ENCODE data around the gene DENND4A. TPM values are rescaled to one million over a fixed set of nuclear protein-coding genes. Genes with fewer than 3 reads are reported as not detected.

DENND4A gene
- total RNA-seq (2014; rRNA removed; shearing (Covaris generic); ENCODE audit: low replicate concordance): 4.5 and 5.9 TPM in 2 replicates

- peak; percentile 99 for DNase-seq (ENCODE audit: low read depth)
- in situ Hi-C loops (cut with HindIII; ENCODE audit: low pct_unique_long_range_greater_than_20kb, low sequenced_read_pairs): no loop called here
These were observed at the start of gene DENND4A for GRCh38 chr15:65792138-65792987. Gene DENND4A, minus strand, starts transcription at chr15:65792293. Its CDS starts 35,843 bp downstream, at chr15:65756450.

DNA sequence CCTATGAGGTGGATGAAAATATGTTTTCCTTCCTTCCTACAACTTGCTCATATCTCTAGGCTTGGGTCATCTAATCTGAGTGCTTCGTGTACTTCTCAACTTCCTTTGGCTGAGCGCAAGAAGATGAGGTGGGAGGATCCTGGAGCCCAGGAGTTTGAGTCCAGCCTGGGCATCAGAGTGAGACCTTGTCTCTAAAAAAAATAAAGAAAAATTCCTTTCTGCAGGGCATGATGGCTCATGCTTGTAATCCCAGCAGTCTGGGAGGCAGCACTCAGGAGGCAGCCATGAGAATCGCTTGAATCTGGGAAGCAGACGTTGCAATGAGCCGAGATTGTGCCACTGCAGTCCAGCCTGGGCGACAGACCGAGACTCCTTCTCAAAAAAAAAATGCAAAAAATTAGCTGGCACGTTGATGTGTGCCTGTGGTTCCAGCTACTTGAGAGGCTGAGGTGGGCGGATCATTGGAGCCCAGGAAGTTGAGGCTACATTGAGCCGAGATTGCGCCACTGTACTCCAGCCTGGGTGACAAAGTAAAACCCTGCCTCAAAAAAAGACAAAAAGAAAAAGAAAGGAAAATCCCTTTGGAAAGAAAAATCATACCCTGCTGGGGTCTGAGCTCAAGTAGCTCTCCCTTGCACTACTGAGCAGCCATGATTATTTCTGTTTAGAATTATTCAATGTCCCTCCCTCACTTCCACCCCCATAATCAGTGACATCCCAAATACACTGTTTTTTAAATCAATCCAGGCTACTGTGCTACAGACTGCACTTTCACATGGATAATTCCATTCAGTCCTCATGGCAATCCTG is 49.2 kb upstream of the DENND4A start:
- peak; percentile 75 for DNase-seq (ENCODE audit: low read depth)

GRCh38 chr15:65839985-65840384 is 47.9 kb upstream of the DENND4A start:
- no peak for DNase-seq (ENCODE audit: low read depth)
- in situ Hi-C loops (cut with HindIII; ENCODE audit: low pct_unique_long_range_greater_than_20kb, low sequenced_read_pairs): loop anchor here (25.0 kb wide), 1 partner anchor 203 kb away; no protein-coding TSS in a partner anchor

More for the DNA sequence above, 49.2 kb upstream of the DENND4A start:
- in situ Hi-C loops (cut with HindIII; ENCODE audit: low pct_unique_long_range_greater_than_20kb, low sequenced_read_pairs): loop anchor here (25.0 kb wide), 1 partner anchor 204 kb away; no protein-coding TSS in a partner anchor

DNA sequence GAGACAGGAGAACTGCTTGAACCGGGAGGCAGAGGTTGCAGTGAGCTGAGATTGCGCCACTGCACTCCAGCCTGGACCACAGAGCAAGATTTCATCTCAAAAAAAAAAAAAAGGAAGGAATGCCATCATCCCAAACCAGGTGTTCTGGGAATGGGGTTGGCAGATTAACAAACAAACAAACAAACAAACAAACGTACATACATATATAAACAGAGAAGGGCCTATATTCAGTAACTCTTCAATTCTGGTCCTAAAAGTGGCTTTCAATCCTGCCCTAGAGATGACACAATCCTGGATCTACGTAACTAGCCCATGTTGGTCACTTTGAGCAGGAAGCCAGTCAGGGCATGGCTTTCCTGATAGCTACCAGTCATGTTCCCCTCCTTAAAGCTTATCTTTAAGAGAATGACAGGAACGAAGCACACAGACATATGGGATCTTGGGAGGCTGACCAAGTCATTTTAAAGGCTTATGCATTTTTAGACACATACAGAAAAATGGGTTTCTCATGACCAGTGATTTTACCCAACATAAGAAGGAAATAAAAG is 47.3 kb upstream of the DENND4A start:
- DNase-seq (ENCODE audit: low read depth): no peak
- in situ Hi-C loops (cut with HindIII; ENCODE audit: low pct_unique_long_range_greater_than_20kb, low sequenced_read_pairs): loop anchor here (25.0 kb wide), 1 partner anchor 202 kb away; no protein-coding TSS in a partner anchor

DNA sequence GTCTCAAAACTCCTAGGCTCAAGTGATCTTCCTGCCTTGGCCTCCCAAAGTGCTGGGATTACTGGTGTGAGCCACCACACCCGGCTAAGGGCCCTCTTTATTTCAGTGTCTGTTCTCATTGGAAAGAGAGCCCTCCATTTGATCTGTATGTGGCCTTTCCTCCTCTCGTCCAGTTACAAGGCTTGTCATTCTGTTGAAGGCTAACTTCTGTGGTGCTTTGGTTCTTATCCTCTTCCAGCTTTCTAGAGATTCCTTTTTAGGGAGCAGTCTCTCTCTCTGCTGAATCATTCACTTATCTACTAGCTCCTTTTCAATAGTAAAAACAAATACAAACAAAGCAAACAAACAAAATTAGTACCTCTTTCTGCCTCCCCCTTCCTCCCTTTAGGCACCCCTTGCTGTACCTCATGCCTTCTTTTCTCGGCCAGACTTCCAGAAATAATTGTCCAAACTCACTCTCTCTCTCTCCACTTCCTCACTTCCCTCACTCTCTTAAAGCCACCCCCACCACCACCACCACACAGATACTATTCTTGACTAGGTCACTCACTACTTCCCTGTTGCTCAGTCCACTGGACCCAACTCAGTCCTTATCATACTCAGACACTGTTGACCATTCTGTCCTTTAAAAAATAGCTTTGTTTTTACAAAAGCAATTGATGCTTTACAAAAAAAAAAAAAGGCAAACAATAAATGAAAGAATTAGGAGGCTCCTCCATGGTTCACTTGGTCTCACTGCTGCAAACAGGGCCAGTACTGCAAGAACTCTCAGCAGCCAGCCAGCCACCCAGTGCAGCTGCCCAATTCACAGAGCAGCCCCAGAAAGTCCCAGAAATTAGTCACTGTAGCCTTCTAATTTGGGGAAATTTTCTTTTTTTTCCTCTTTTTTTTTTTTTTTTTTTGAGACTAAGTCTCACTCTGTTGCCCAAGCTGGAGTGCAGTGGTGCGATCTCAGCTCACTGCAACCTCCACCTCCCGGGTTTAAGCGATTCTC is 45.5 kb upstream of the DENND4A start:
- in situ Hi-C loops (cut with HindIII; ENCODE audit: low pct_unique_long_range_greater_than_20kb, low sequenced_read_pairs): loop anchor here (25.0 kb wide), 1 partner anchor 200 kb away; no protein-coding TSS in a partner anchor
- DNase-seq (ENCODE audit: low read depth): no peak

DNA sequence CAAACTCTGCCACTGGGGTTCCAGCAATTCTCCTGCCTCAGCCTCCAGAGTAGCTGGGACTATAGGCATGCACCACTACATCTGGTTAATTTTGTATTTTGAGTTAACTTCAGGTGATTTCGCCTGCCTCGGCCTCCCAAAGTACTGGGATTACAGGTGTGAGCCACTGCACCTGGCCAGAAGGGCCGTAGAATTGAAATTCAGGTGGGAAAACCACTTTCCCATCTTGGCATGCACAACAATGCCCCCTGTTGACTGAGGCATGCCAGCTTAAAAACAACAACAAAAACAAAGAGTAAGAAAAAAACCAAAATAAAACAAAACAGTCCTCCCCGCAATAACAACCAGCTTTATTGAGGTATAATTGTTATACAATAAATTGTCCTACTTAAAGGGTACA is 44.6 kb upstream of the DENND4A start:
- in situ Hi-C loops (cut with HindIII; ENCODE audit: low pct_unique_long_range_greater_than_20kb, low sequenced_read_pairs): loop anchor here (25.0 kb wide), 1 partner anchor 199 kb away; no protein-coding TSS in a partner anchor
- DNase-seq (ENCODE audit: low read depth): no peak

- in situ Hi-C loops (cut with HindIII; ENCODE audit: low pct_unique_long_range_greater_than_20kb, low sequenced_read_pairs): loop anchor here (25.0 kb wide), 1 partner anchor 198 kb away; no protein-coding TSS in a partner anchor
- DNase-seq (ENCODE audit: low read depth): no peak
These were observed 43.4 kb upstream of the DENND4A start for GRCh38 chr15:65835447-65835846.

GRCh38 chr15:65834603-65835282 is 42.6 kb upstream of the DENND4A start:
- no peak for DNase-seq (ENCODE audit: low read depth)
- in situ Hi-C loops (cut with HindIII; ENCODE audit: low pct_unique_long_range_greater_than_20kb, low sequenced_read_pairs): loop anchor here (25.0 kb wide), 1 partner anchor 197 kb away; no protein-coding TSS in a partner anchor

- in situ Hi-C loops (cut with HindIII; ENCODE audit: low pct_unique_long_range_greater_than_20kb, low sequenced_read_pairs): loop anchor here (25.0 kb wide), 1 partner anchor 196 kb away; no protein-coding TSS in a partner anchor
- no peak for DNase-seq (ENCODE audit: low read depth)
These were observed 41.6 kb upstream of the DENND4A start for GRCh38 chr15:65833501-65834205.

DNA sequence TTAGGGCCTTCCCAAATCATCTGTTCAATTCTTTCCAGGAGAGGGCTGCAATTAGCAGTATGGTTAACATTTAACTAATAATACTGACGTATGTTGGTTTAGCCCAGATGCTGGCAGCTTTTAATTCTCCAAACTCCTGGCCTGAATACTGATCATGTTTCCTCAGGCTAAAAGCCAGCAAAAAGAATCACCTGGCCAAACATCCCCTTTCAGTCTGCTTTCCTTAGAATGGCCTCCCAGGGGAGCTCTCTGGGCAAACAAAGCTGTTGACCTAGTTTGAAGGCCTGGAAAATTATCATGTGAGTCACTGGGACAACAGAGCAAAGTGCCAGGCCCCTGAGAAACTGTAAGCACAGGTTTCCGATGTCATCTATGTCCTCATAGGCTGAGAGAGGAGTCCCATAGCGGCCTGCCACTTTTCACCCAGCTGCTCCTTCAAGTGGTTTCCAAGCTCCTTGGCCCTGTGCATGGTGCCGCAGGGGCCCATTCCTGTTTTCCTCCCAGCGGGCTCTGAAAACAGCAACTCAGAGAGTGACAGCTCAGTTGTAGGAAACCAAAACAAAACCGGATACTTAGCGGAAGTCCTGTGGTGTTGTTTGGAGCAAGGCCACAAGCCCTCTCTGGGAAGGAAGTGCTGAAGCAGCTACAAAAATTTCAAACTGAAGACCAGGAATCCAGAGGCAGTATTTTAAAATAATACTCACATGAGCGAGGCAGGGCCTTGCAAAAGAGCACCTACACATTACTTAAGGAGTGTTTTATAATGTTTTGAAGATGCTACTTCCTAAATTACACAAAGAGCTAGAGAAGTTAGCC is 40.7 kb upstream of the DENND4A start:
- in situ Hi-C loops (cut with HindIII; ENCODE audit: low pct_unique_long_range_greater_than_20kb, low sequenced_read_pairs): loop anchor here (25.0 kb wide), 1 partner anchor 195 kb away; no protein-coding TSS in a partner anchor
- peak; percentile 99 for DNase-seq (ENCODE audit: low read depth)

- peak; percentile 33 for DNase-seq (ENCODE audit: low read depth)
- in situ Hi-C loops (cut with HindIII; ENCODE audit: low pct_unique_long_range_greater_than_20kb, low sequenced_read_pairs): loop anchor here (25.0 kb wide), 1 partner anchor 192 kb away; no protein-coding TSS in a partner anchor
These were observed 37.2 kb upstream of the DENND4A start for GRCh38 chr15:65829130-65829764.

GRCh38 chr15:65828585-65828984 is 36.5 kb upstream of the DENND4A start:
- no peak for DNase-seq (ENCODE audit: low read depth)
- in situ Hi-C loops (cut with HindIII; ENCODE audit: low pct_unique_long_range_greater_than_20kb, low sequenced_read_pairs): loop anchor here (25.0 kb wide), 1 partner anchor 191 kb away; no protein-coding TSS in a partner anchor

GRCh38 chr15:65827065-65827464 is 35.0 kb upstream of the DENND4A start:
- in situ Hi-C loops (cut with HindIII; ENCODE audit: low pct_unique_long_range_greater_than_20kb, low sequenced_read_pairs): loop anchor here (25.0 kb wide), 1 partner anchor 190 kb away; no protein-coding TSS in a partner anchor
- no peak for DNase-seq (ENCODE audit: low read depth)

DNA sequence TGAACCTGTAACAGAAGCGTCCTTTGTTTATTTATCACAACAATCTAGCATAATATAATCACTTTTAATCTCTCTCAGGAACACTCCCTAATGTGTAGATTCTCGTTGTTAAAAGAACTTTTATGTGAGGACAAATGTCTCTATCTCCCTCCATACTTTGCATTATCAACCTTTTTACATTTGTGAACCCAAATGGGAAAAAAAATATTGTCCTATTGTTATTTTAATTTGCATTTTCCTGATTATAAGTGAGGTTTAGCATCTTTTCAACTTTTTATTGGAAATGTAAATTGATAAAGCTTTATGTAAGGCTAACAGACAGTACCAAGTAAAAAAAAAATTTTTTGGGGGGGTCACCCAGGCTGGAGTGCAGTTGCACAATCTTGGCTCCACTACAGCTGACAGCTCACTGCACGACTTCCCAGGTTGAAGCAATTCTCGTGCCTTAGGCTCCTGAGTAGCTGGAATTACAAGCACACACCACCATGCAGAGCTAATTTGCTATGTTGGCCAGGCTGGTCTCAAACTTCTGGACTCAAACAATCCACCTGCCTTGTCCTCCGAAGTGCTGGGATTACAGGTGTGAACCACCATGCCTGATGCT is 33.0 kb upstream of the DENND4A start:
- in situ Hi-C loops (cut with HindIII; ENCODE audit: low pct_unique_long_range_greater_than_20kb, low sequenced_read_pairs): loop anchor here (25.0 kb wide), 1 partner anchor 188 kb away; no protein-coding TSS in a partner anchor
- DNase-seq (ENCODE audit: low read depth): no peak

All from Caki2 (cell line).